Thoracic aorta (tissue), 2 donors: Measurements from ENCODE around the gene IL1RL2. TPM values are rescaled to one million over a fixed set of nuclear protein-coding genes. Genes with fewer than 3 reads are reported as not detected.

Experiments
- ATAC-seq: fragments of 150-250 bp; one replicate; pipeline ENCODE4 v1.8.0; 2017; ENCODE audit warnings: low read depth; ENCODE audit not compliant: insufficient number of reproducible peaks, low FRiP score
- DNase-seq: peaks from one replicate; pipeline ENCODE4 v3.0.0-alpha.2; 2020; ENCODE audit warnings: low spot score
- H3K27ac ChIP-seq, 2 donors: fragments of 200-600 bp; sonication (generic); 1 replicate in 1 of 2; 2 replicates in 1 of 2; pipeline ENCODE4 v1.5.1; 2016; ENCODE audit warnings: mild to moderate bottlenecking in 2 of 2, moderate library complexity in 2 of 2
- H3K27me3 ChIP-seq: fragments of 200-600 bp; sonication (generic); replicated peaks from 2 replicates; pipeline ENCODE4 v1.6.0; 2016; ENCODE audit warnings: mild to moderate bottlenecking; ENCODE audit not compliant: insufficient read depth
- H3K36me3 ChIP-seq: fragments of 200-600 bp; sonication (generic); one replicate; pipeline ENCODE4 v1.5.1; 2016
- H3K4me1 ChIP-seq, 2 donors: fragments of 200-600 bp; sonication (generic); 1 replicate in 1 of 2; 2 replicates in 1 of 2; pipeline versions ENCODE4 v1.5.1 to v1.6.0; 2016; ENCODE audit warnings: low read depth in 2 of 2, mild to moderate bottlenecking in 1 of 2; ENCODE audit not compliant: control insufficient read depth in 1 of 2
- H3K4me3 ChIP-seq: fragments of 200-600 bp; sonication (generic); 2 replicates; pipeline ENCODE4 v1.5.1; 2016; ENCODE audit warnings: mild to moderate bottlenecking
- H3K9me3 ChIP-seq: fragments of 200-600 bp; sonication (generic); 2 replicates; pipeline ENCODE4 v1.5.1; 2016
- total RNA-seq, 2 donors: library from RNA; depleted of rRNA; stranded (reverse); fragments of >200 nt; gene quantifications; one replicate each; pipeline versions ENCODE4 v1.1.0 to v1.2.3, GENCODE V29; 2016
- TF ChIP-seq, protein P1 (sequence below): fragments of 200-600 bp; sonication (generic); IDR thresholded peaks from one replicate; pipeline ENCODE4 v1.5.1; 2019; ENCODE audit warnings: antibody characterized with exemption

IL1RL2 gene
- total RNA-seq, 2 donors from 2014 or later: 0.68 to 1.3 TPM

DNA sequence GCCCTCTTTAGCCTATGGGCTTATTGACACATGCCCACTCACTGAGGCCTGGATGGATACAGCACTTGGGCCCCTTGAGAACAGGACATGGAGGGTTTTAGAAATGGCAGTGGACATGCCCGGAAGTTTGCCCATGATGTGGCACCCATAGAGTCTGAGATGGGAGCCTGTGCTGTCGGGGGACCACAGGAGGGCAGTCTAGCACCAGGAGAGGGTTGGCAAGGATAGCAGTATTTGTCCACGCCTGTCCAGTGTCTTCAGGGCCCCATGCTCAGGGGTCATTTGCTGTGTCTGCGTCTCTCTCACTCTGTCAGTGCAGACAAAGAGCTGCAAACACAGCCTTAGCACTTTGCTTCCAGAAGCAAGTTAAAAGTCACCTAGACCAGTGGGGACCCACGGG is 48.7 kb downstream of the IL1RL2 start:
- ATAC-seq: no peak
- TF ChIP-seq, protein P1, sequence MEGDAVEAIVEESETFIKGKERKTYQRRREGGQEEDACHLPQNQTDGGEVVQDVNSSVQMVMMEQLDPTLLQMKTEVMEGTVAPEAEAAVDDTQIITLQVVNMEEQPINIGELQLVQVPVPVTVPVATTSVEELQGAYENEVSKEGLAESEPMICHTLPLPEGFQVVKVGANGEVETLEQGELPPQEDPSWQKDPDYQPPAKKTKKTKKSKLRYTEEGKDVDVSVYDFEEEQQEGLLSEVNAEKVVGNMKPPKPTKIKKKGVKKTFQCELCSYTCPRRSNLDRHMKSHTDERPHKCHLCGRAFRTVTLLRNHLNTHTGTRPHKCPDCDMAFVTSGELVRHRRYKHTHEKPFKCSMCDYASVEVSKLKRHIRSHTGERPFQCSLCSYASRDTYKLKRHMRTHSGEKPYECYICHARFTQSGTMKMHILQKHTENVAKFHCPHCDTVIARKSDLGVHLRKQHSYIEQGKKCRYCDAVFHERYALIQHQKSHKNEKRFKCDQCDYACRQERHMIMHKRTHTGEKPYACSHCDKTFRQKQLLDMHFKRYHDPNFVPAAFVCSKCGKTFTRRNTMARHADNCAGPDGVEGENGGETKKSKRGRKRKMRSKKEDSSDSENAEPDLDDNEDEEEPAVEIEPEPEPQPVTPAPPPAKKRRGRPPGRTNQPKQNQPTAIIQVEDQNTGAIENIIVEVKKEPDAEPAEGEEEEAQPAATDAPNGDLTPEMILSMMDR: no peak

GRCh38 chr2:102236132-102236531 is 49.3 kb downstream of the IL1RL2 start:
- Histone ChIP-seq H3K9me3 (no peaks in the 10 kb centered on the region), H3K27ac (no peak overlapping the region), H3K4me1 (peaks cover 2 to 15% of the 10 kb centered on the region in 2 donors), H3K36me3 (no peaks in the 10 kb centered on the region), H3K4me3 (no peak overlapping the region), H3K27me3 (no peaks in the 10 kb centered on the region)
- DNase-seq (no peak), ATAC-seq (no peak)
- TF ChIP-seq, protein P1: no peak

More for the DNA sequence above, 48.7 kb downstream of the IL1RL2 start:
- Histone ChIP-seq H3K9me3 (no peaks in the 10 kb centered on the region), H3K27me3 (no peaks in the 10 kb centered on the region), H3K36me3 (no peaks in the 10 kb centered on the region), H3K4me3 (no peak overlapping the region), H3K27ac (no peak overlapping the region), H3K4me1 (peaks cover 2 to 10% of the 10 kb centered on the region in 2 donors)
- no peak for DNase-seq

- no peak for DNase-seq
- H3K9me3 ChIP-seq: no peaks in the 10 kb centered on the region
- no peak overlapping the region for H3K4me3 ChIP-seq
- no peaks in the 10 kb centered on the region for H3K36me3 ChIP-seq
- TF ChIP-seq, protein P1: no peak
- H3K27me3 ChIP-seq: no peaks in the 10 kb centered on the region
- no peak for ATAC-seq
- peaks cover 2 to 16% of the 10 kb centered on the region in 2 donors for H3K4me1 ChIP-seq
- no peak overlapping the region for H3K27ac ChIP-seq
These were observed 50.4 kb downstream of the IL1RL2 start for GRCh38 chr2:102237176-102237575.

DNA sequence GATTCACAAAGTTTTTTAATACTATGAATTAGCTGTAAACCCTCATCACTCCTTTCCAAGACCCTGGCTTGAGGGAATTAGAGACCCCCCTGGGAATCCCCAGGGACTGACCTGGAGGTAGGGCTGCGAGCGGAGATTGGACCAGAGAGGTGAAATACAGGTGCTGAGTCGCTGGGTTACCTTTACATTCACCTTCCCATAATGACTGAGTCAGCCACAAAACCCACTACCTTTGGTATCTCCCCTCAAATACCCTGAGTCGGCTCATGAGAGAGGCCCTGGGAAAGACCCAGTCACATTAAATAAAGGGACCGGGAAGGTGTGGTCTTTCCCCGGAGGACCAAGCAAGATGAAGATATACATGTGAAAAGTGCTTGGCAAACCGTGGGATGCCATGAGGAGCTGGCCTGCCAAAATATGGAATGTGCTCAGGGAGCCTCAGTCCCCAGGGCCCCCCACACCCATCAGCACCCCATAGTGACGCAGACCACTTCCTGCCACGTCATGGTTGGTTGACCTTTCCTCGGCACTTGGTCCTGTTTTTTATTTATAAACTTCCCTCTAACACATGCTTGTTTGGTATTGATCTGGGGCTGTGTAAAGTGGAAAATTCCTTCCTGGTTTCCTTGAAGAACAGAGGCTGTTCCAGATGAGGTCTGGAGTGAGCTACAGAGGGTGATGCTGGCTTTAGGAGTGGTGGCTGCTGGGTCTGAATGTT is 51.4 kb downstream of the IL1RL2 start:
- TF ChIP-seq, protein P1: no peak
- Histone ChIP-seq H3K4me3 (no peak overlapping the region), H3K36me3 (no peaks in the 10 kb centered on the region), H3K27me3 (no peaks in the 10 kb centered on the region), H3K27ac (no peak overlapping the region), H3K4me1 (peaks cover 2 to 16% of the 10 kb centered on the region in 2 donors), H3K9me3 (no peaks in the 10 kb centered on the region)
- no peak for ATAC-seq
- DNase-seq: no peak

DNA sequence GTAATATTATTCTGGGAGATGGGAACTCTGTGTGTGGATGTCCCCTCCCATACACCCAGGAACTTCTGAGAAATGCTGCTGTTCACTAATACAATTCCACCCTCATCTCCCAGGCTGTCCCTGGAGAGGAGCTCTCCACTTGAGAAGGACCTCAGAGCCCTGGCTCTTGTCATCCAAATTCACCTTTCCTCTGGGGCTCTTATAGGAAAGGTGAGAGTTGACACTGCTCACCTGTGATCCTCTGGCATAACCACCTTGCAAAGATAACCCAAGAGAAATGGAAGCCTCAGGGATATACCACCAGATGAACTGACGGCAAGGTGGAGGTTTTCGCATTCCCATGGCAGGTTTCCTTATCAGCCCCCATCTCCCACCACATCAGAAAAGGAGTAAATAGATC is 52.0 kb downstream of the IL1RL2 start:
- Histone ChIP-seq H3K27me3 (no peaks in the 10 kb centered on the region), H3K27ac (no peak overlapping the region), H3K4me3 (no peak overlapping the region), H3K36me3 (no peaks in the 10 kb centered on the region), H3K4me1 (peaks cover 2 to 16% of the 10 kb centered on the region in 2 donors), H3K9me3 (no peaks in the 10 kb centered on the region)
- ATAC-seq (no peak), DNase-seq (no peak)
- TF ChIP-seq, protein P1: no peak
